NCI-H1417 (cell line): ENCODE measurements around the gene GREM2.

ENCODE experiments used
- DNase-seq, 3 experiments: peaks; one replicate each; lab custom pipeline; 2025; lab: John Stamatoyannopoulos, UW

Gene GREM2

DNA sequence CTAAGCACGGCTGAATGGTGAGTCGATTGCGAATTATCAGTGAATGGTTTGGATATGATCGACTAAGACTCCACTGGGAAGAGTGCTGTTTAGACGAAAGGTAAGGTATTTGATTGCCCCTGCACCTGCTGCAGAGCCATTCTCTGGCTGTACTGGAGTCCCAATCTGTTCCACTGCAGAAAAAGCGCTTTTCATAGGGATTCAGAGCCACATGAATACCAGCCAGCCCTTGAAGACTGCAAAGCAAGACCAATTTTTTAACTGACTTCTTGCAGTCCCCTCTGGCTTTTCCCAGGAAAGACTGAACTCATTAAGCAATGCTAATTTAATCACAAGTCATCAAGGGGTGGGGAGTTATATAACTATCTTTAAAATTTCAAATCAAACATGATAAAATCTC, 1.3 kb downstream of the GREM2 start:
- peak in 1 of 3 experiments; percentile 14 for DNase-seq

DNA sequence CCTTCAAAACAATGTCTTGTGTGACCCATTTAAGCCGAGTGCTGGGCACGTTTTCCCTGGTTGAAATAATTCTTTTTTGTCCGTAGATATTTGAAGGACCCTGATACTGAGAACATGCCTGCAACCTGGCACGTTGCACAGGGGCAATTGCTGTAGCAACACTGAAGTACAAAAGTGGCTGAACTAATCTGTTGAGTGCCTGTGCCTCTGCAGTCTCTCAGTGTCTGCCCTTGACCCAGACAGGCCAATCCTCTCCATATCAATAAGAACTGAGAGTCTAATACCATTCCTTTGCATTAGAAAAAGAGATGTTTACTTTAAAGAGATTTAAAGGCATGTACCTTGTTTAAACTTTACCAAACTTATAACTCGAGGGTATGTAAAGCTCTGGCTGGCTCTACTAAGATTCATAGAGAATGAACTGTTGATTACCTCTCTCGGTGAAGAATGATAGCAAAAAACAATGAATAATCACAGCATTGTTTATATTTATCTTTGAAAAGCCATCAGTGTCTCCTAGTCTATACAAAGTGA, 2.4 kb downstream of the GREM2 start:
- DNase-seq: no peak

DNA sequence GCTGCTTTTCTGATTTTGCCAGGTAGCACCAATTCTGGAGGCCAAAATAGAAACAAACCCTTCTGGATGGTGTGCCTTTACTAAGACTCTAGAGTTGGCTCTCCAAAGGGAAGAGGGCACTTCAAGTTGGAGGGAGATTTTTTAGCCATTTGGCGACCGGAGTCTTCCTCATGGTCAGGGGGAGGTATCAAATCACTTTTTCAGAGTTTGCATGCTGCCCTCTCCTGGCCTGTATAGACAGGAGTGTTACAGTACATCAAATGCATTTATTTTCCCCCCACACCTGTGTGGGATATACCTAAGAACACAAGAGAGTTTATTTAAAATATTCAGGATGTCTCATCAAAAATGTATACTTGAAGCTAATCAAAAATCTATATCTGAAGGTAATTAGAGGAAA, 3.2 kb downstream of the GREM2 start:
- DNase-seq: peak in 1 of 3 experiments; percentile 23

DNA sequence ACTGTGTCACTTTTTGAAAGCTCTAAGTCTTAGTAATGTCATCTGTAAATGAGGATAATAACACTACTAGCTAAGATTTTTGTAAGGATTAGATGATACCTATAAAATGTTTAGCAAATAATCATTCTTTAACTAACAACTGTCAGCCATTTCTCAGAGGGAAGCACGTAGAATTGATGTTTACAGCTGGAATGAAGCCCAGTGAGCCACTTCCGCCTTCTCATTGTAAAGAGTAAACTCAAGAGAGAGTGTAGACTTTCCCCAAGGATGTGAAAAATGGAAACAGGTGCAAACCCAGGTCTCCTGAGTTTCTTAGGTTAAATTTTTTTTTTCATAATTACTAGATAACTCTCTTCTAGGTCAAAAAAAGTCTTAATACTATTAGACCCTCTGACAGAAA, 4.9 kb downstream of the GREM2 start:
- no peak for DNase-seq

DNA sequence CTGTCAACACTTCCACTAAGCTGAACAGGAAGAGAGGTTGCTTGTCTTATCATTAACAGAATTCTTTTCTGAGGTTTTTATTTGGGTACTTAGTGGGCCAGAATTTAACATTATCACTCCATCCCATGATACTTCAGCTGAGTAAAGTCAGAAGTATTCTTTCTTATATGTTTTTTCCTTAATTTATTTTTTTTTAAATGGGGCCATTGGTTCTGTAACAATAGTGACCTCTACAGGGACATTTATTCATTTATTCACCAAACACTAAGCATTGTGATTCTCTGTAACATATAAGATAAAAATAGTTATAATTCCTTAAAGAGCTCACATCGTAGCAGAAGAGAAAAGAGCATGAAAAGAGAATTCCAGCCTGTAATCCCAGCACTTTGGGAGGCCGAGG, 9.8 kb downstream of the GREM2 start:
- DNase-seq: no peak

DNA sequence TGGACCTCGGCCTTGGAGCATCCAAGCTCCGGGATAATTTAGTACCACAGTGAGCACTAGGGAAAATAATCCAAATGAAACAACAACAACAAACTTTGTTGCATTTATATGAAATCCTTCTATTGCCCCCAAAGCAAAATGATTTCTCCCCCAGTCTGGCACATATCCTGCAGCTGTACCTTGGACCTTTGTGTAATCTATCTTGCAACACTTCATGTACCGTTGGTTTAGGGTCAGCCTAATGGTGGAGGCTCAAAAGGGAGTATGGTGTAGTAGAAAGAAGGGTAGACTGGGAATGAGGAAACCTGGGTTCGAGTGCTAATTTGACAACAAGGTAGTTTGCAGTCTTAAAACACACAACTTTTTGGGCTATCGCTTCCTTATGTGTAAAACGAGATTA, 12.1 kb downstream of the GREM2 start:
- DNase-seq: no peak

DNA sequence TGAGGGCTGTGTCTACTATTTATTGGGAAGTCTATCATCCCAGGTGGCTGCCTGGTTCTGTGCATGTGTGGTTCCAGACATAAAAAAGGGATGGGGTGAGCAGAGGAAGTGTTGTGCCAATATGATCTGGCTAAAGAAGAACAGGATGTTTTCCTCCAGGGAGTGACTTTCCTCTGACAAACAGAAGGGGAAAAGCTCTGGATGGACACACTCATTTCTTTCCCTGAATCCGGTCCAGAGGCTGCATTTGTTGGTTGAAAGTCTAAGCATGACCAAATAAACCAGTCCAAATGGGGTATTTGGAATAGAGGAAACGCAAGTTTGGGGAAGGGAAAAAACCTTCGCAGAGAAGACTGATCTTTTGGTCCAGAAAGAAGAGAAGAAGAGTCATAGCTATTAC, 12.7 kb downstream of the GREM2 start:
- DNase-seq: no peak

DNA sequence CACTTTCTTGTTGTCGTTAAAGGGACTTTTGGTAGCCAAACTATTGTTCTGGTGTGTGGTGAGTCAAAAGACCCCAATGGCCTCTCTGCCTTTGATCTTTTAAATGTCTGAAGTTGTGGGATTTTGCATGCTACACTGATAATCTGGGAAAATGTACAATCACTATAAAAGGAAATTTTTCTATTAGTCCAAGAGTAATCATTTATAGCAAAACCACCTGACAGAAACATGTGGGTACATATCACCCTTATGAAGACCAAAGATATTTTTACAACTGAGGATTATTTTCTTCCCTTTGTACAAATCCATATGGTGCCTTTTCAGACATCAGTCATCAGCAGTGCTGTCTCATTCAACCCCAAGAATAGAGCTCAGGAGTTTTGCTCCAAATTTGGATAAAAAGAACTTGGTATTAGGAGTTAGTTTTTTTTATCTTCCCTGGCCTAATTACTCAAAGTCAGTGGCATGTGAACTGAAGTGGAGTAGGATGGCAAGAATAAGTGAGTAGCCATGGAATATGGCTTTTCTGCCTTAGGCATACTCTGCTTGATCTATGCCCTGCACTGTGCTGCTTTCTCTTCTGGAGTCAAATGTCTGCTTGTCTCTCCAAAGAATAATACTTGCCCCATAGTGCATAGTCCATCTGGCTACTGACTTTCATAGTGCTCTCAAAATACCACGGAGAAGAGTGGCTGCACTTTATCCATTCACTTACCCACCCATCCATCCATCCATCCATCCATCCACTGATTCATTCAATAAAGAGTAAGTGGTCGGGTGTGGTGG, 13.5 kb downstream of the GREM2 start:
- DNase-seq: no peak

DNA sequence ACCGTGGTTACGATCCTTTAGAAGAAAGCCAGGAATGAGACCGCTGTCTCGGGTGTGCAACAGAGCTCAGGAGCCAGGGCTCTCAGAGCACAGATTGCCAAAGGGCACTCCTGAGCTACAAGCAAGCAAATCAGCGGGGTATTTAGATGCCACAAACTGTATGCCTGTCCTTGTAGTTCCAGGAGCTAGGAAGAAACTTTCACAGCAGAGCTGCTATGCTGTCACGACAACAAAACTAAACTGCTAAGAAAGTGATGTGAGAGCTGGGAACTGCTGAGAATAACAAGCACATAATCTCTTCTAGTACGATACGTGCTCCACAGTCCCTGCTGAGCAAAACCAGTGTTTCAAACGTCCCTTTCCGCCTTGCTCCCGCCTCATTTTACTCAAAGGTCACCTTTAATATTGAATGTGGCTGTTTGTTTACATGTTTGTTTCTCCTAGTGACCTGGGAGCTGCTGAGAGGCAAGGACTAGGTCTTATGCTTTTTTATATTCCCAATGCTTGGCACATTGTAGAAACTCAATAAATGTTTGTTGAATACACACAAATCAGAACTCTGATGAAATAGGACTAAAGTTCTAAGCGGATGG, 14.7 kb downstream of the GREM2 start:
- DNase-seq: no peak

DNA sequence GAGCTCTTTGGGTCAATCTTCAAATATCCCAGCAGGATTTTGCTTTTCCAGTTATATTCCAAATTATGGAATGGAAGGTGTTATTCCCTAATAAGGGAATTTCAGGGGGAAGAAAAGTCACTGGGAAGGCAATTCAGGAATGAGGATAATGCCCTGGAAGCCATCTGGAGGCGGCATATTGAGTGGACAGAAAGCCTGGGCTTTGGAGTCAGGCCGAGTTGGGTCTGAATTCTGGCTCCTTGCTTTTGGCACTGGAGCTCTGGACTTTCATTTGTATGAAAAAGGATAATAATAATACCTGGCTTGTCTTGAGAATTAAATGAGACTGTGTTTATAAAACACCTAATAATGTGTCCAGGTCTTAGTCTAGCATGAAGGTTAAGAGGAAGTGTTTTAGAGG, 16.5 kb downstream of the GREM2 start:
- no peak for DNase-seq

DNA sequence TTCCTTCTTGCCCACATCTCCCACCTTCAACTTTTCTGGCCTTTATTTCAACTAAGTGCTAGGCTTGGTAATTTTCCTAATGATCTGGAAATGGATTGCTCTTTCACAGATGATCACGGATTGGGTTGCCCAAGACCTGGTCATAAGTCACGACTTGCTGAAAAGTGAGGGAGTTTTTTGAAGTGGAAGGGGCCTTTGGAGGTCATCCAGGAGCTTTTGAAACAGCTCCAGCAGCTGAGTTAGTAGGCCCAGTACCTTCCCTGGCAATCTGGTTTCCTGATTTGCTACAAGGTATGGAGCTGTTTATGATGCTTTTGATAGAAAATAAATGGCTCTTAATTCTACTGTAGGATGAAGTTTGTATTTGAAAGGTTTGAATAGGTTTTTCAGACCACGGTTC, 20.4 kb downstream of the GREM2 start:
- DNase-seq: no peak

DNA sequence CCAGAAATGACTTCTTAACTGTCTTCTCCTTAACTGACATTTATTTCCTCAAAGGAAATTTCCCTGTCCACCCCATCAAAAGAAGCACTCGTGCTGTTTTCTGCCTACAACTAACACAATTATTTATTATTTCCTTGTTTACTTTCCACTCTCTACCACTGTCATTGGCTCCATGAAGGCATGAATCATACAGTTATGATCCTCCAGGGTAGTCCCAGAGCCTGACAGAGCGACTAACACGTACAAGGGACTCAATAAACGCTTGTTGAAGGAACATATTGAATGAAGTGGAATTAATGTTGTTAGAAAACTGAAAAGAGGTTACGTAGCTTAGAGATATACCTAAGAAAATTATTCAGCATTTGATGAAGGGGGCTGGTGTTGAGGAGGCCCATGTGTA, 20.9 kb downstream of the GREM2 start:
- no peak for DNase-seq

DNA sequence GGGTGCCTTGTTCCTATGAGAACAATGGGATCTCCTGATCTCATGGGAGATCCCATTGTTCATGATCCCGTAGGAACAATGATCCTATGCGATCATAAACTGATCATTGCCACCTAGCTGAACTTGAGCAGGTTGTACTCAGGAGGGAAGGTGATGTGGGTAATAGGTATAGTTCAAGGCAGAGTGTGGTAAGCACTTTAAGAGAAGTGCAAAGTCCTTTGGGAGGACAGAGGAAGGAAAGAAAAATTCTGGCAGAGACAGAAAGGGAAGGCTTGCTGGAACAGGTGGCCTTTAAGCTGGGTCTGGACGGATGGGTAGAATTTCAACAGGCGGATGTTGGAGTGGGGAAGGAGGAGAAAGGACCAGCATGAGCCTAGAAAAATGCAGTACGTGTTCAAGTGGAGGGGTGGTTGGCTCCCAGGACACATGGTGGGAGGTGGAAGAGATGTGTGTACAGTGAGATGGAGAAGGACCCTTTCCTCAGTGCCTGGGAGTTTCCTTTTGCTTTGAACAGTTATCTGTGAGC, 22.3 kb downstream of the GREM2 start:
- no peak for DNase-seq

DNA sequence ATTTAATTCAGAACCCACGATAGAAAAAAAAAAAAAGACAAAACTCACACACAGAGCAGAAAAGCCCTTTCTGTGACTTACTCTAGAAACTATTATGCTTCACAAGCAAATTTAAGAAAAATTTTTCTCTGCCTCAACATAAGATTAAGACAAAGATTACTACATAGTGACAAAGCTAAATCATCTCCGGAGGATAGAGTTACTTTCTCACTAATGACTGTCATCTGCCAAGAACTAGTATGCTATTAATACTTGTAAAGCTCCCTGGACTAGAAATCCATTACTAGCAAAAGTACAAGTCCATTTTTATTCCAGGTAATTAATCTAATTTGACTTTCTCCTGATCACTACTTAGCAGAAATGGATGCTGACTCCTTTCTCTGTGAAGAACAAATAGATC, 25.9 kb downstream of the GREM2 start:
- DNase-seq: no peak

DNA sequence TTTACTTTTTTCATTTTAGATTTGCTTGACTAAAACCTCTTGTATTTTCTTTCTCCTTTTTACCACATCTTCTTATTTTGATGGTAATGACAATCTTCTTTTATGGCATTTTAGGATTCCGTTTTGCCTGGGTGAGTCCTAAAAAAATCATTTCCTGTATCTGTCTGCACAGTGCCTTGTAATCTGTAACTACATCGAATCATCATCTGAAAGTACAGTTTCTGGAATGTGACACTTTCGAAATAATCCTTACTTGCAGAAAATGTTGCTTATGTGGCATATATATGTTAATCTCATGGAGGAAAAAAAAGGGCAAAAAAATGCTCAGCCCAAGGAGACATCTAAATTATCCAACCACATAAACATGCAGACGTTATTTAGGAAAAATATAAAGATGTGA, 29.0 kb downstream of the GREM2 start:
- DNase-seq: no peak

DNA sequence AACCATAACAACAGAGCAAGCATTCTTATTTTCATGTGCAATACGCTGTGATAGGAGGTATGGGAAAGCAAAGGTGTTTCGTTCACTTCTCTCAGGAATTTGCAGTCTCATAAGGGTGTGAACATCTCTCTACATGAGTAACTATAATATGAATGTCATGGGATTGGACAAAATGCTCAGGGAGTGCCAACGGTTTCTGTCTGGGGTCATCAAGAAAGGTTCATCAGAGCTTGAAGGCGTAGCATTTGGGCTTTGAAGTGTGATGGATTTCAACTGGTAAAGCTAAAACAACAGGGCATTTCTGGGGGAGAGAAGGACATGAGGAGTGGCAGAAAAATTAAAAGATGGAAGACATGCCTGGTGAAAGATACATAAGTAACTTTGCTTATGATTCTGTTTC, 32.4 kb downstream of the GREM2 start:
- DNase-seq: no peak

DNA sequence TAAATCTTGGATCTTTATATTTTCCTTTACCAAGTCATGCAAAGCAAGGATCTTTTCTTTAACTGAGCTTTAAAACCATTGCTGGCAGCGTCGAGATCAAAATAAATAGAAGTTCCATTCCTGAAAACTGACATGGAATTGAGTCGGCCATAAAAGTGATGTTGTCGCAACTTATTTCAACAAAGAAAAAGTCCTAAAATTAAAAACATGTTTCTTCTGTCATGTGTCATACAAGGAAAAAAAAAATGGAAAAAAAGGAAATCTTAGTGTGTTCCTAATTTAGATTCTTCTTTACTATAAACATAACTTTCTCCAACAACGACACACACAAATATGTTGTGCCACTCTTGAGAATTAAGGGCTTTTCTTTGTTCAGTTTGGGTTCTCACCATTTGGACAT, 34.9 kb downstream of the GREM2 start:
- no peak for DNase-seq

DNA sequence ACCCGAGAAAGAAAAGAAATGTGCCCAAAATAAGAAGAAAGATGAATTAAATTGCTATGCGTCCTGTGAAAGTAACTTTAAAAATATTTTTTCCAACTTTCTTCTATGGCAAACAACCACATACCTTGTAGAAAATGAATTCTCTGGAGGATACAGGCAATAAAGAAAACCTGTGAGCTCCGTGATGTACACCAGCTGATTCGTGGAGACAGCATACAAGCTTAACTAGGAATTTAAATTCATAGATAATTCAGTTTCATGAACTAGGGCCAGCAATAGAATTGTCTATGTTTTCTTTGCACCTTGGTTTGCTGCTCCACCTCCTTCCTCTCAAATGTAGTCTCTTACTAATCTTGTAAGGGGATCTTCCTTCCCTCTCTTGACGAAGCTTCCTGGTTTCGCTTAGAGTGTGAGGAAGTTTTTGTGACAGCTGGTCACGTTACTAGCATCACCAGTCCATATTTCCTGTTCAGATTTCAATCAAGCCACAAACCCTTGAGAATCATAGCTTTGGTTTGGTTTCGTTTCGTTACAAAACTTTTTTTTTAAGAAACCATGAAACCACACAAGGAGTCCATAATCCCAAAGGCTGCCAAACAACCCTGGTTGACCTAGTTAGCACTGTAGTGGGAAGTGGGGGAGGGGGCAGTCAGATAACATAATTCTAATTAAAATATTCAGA, 35.8 kb downstream of the GREM2 start:
- DNase-seq: no peak

DNA sequence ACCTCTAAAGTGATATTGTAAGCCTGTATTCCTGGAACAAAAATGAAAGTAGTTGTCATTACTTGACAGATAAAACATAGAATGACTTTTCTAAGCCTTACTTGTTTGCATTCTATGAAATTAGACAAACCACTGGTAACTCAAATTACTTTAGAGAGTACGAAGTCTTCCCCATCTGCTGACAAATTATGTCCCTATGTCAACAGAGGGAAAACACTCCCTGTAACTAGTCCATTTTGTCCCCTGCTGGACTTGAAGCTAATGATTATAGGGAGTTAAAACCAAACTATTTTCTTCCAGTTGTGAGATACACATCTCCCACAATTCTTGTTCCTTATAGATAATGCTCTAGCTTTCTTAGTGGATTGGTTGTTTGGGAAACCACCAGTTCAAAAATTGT, 39.6 kb downstream of the GREM2 start:
- no peak for DNase-seq

DNA sequence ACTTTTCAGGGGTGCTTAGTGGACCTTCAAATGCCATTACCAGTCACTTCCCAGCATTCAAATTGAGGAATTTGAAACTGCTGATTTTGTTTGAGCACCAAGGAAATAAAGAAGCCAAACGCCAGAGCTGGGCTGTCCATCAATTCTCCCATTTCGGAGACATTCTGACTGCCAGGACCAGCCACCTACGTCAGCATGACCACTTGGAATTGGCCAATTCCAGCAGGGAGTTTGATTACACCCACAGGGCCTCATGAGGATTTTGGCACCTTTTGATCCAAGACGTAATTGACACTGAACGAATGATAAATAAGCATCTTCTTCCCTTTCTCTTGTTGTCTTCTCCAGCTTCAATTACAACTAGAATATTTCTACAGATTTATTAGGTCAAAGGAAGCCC, 40.2 kb downstream of the GREM2 start:
- DNase-seq: no peak

DNA sequence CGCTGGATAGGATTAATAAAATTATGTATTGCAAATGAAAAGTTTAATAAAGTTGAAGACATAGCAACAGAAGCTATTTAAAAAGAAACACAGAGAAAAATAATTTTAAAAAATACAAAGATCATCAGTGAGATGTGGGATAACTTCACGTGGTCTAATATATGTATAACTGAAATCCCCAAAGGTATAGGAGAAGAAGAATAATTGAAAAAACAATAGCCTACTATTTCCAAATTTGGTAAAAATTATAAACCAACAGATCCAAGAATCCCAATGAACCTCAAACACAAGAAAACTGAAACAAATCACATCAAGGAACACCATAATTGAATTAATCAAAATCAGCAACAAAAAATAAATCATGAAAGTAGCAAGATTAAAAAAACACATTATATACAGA, 44.9 kb downstream of the GREM2 start:
- no peak for DNase-seq

DNA sequence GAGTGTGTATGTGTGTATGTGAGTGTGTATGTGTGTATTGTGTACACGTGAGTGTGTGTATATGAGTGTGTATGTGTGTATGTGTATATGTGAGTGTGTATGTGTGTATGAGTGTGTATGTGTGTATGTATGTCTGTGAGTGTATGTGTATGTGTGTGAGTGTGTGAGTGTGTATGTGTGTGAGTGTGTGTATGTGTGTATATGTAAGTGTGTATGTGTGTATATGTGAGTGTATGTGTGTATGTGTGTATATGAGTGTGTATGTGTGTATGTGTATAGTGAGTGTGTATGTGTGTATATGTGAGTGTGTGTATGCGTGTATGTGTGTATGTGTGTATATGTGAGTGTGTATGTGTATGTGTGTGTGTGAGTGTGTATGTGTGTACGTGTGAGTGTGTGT, 49.2 kb downstream of the GREM2 start:
- DNase-seq: no peak

DNA sequence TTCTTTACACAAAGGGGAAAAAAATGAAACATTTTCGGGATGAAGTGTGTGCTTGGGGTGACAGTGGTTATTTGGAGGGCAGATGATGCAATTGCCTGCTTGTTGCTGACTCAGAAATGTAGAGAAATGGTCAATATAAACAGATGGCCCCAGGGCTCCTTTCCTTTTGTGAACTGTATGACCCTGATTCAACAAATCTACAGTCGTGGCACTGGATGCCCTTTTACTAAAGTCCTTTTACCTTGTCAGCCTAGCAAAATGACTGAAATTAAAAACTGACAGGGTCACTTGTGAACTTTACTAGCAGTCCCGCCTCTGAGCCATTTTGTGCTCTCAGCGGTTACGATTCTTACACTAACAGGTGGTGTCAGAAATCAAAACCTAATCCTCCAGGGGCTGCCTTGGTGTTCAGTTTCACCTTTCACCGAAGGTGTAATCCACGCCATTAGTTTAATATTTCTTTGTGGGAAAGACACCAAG, 49.8 kb downstream of the GREM2 start:
- DNase-seq: peak in 2 of 3 experiments; percentile 15 to 70
